Subcutaneous adipose tissue (tissue), 4 donors: ENCODE results near the gene PHLDB1. TPM values are rescaled to one million over a fixed set of nuclear protein-coding genes. Genes with fewer than 3 reads are reported as not detected.

Source experiments
- CTCF ChIP-seq: fragments of 450-650 bp; IDR thresholded peaks from one replicate; pipeline ENCODE4 v1.5.1; 2016; ENCODE audit warnings: low read depth, mild to moderate bottlenecking, control low read depth, antibody characterized with exemption, moderate library complexity
- total RNA-seq, 4 donors: library from RNA; depleted of rRNA; stranded (reverse); fragments of >200 nt; gene quantifications; one replicate each; pipeline ENCODE4 v1.1.0, GENCODE V29; 2016

The PHLDB1 gene
- total RNA-seq, 4 donors from 2014 or later: 137 to 535 (median 197) TPM

DNA sequence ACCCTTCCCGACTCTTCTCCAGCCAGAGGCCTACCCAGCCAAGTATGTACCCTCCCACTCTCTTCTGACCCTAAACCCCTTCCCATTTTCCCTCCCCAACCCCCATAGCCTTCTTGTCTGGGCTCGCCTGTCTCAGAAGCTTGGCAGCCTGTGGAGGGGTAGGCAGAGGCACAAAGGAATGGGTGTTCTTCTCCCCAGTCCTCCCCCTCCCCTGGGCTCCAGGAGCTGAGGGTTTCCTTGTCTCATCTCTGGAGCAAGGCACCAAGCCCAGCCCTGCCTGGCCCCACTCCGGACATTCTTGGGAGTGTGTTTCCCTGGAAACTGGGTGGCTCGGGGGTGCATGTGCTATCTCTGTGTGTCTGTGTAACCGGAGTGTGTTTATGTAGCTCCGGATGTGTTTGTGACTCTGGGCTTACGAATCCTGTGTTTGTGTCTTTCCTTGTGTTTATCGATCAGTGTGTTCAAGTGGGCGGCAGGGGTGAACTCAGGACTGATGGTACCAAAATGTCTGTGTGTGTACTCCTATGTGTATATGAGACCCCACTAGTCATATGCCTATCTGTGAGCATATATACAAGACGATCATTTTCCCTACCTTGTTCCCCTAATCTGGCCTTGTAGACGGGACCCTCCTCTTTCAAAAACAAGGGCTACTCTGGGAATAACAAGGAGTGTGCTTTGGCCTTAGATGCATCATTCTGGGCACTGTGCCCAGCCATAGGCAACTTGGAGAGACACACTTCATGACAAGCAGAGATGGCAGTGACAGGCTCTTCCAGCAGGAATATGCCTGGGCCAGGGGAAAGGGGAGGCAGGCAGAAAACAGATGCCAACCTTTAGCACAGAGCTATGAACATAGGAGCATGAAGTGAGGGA is 10.9 kb downstream of the PHLDB1 start:
- no peak for TF ChIP-seq CTCF

DNA sequence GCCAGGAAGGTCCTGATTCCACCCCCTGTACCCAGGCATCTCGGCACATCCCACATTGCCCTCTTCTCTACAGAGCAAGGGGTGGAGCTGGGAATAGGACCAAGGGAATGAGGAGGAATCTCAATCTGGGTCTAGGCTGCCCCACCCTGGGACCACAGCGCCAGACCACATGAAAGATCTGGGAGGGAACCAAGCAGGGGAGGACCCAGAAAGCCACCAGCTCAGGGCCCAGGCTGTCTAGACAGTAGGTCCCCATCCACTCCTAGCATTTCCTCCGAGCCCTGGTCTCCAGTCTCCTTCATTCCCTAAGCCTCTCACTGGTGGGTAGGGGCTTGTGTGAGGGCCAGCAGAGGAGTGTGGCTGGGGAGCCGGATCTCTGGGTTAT is 11.6 kb downstream of the PHLDB1 start:
- no peak for TF ChIP-seq CTCF

- TF ChIP-seq CTCF: no peak
Observed at GRCh38 chr11:118619444-118620197, 12.2 kb downstream of the PHLDB1 start.

- no peak for TF ChIP-seq CTCF
Observed at GRCh38 chr11:118620529-118621070, 13.2 kb downstream of the PHLDB1 start.

GRCh38 chr11:118621071-118621783 is 13.8 kb downstream of the PHLDB1 start:
- TF ChIP-seq CTCF: no peak

GRCh38 chr11:118621784-118622375 is 14.5 kb downstream of the PHLDB1 start:
- no peak for TF ChIP-seq CTCF
